Astrocyte (in vitro differentiated cells and primary cell): ENCODE data around the gene JAM3.

Experiments used
- CTCF ChIP-seq: IDR thresholded peaks from 2 replicates; pipeline ENCODE4 v1.5.1; 2011; ENCODE audit warnings: low read depth, mild to moderate bottlenecking, inconsistent platforms, low read length, moderate library complexity; ENCODE audit not compliant: insufficient read depth
- EZH2 ChIP-seq: IDR thresholded peaks from 2 replicates; pipeline ENCODE4 v1.6.1; 2012; ENCODE audit warnings: mild to moderate bottlenecking, low read length, inconsistent platforms; ENCODE audit not compliant: insufficient read depth

- TF ChIP-seq CTCF: peak; percentile 91
- TF ChIP-seq EZH2: no peak
Measured at GRCh38 chr11:134139873-134140331, 71.0 kb downstream of the JAM3 start.
